ENCODE data around the gene GNAI1. TPM values are rescaled to one million over a fixed set of nuclear protein-coding genes. Genes with fewer than 3 reads are reported as not detected.

GNAI1 gene
- total and polyA plus RNA-seq, 12 donors = 14.8 to 125 (median 64.8) TPM

GRCh38 chr7:80097756-80098155, 36.9 kb upstream of the GNAI1 start:
- Histone ChIP-seq H3K27ac (no peak overlapping the region), H3K27me3 (no peaks in the 10 kb centered on the region), H3K4me1 (replicated peaks in 1 of 2) (no peaks in the 10 kb centered on the region), H3K9me3 (replicated peaks in 1 of 3) (peaks cover 0 to 3% (median 0%) of the 10 kb centered on the region in 3 donors), H3K36me3 (replicated peaks in 1 of 2) (no peaks in the 10 kb centered on the region), H3K4me3 (no peak overlapping the region)
- TF ChIP-seq CTCF (IDR thresholded peaks at IDR 0.05) (no peak), POLR2A (IDR thresholded peaks at IDR 0.05) (no peak)
- intact Hi-C loops (cut with DNase I) = loop anchor here in 1 of 2 donors (10.0 kb wide), 1 partner anchor 297 kb away; no protein-coding TSS in a partner anchor
- WGBS, 4 donors = 95 to 100% (median 97%) methylated on average over 2 of the region's 2 CpGs
- DNase-seq = no peak

GRCh38 chr7:80098795-80099194, 35.8 kb upstream of the GNAI1 start:
- peaks cover 0 to 7% (median 0%) of the 10 kb centered on the region in 3 donors for H3K9me3 ChIP-seq (replicated peaks in 1 of 3)
- TF ChIP-seq CTCF (IDR thresholded peaks at IDR 0.05) (no peak), POLR2A (IDR thresholded peaks at IDR 0.05) (no peak)
- no peaks in the 10 kb centered on the region for H3K4me1 ChIP-seq (replicated peaks in 1 of 2)
- H3K4me3 ChIP-seq = no peak overlapping the region
- no peaks in the 10 kb centered on the region for H3K27me3 ChIP-seq
- intact Hi-C loops (cut with DNase I) = loop anchor here in 1 of 2 donors (10.0 kb wide), 1 partner anchor 296 kb away; no protein-coding TSS in a partner anchor
- no peak for DNase-seq
- 94 to 96% (median 95%) methylated on average over 6 of the region's 6 CpGs for WGBS, 4 donors
- H3K36me3 ChIP-seq (replicated peaks in 1 of 2) = no peaks in the 10 kb centered on the region
- no peak overlapping the region for H3K27ac ChIP-seq

- WGBS, 4 donors = 90 to 98% (median 94%) methylated on average over 4 of the region's 4 CpGs
- intact Hi-C loops (cut with DNase I) = no loop called here
- Histone ChIP-seq H3K27ac (no peak overlapping the region), H3K9me3 (replicated peaks in 1 of 3) (peaks cover 0 to 7% (median 0%) of the 10 kb centered on the region in 3 donors), H3K27me3 (no peaks in the 10 kb centered on the region), H3K36me3 (replicated peaks in 1 of 2) (no peaks in the 10 kb centered on the region), H3K4me1 (replicated peaks in 1 of 2) (no peaks in the 10 kb centered on the region), H3K4me3 (no peak overlapping the region)
- no peak for DNase-seq
- TF ChIP-seq POLR2A (IDR thresholded peaks at IDR 0.05) = no peak
- TF ChIP-seq CTCF (IDR thresholded peaks at IDR 0.05) = no peak
These were observed 34.4 kb upstream of the GNAI1 start for GRCh38 chr7:80100254-80100653.

- H3K27ac ChIP-seq = no peak overlapping the region
- 71 to 80% (median 74%) methylated on average over 3 of the region's 3 CpGs for WGBS, 4 donors
- no peak for TF ChIP-seq CTCF (IDR thresholded peaks at IDR 0.05)
- no peak for TF ChIP-seq POLR2A (IDR thresholded peaks at IDR 0.05)
- peaks cover 0 to 7% (median 0%) of the 10 kb centered on the region in 3 donors for H3K9me3 ChIP-seq (replicated peaks in 1 of 3)
- no peaks in the 10 kb centered on the region for H3K27me3 ChIP-seq
- intact Hi-C loops (cut with DNase I) = no loop called here
- H3K4me3 ChIP-seq = no peak overlapping the region
- H3K4me1 ChIP-seq (replicated peaks in 1 of 2) = peaks cover 0 to 9% of the 10 kb centered on the region in 2 donors
- H3K36me3 ChIP-seq (replicated peaks in 1 of 2) = no peaks in the 10 kb centered on the region
- no peak for DNase-seq
These were observed 28.8 kb upstream of the GNAI1 start for GRCh38 chr7:80105701-80106408.
